Stimulated activated CD8-positive, alpha-beta memory T cell treated with anti-CD3 and anti-CD28 coated beads, Interleukin-7, amount 100 ng/mL, for 48 hours (primary cell): ENCODE results near the gene EFNB2.

Experiments
- DNase-seq, 2 donors: peaks; one replicate each; pipeline ENCODE4 v3.0.0-alpha.2; 2020; ENCODE audit warnings: low read depth in 1 of 2; ENCODE audit errors: extremely low read depth in 1 of 2

Gene EFNB2

DNA sequence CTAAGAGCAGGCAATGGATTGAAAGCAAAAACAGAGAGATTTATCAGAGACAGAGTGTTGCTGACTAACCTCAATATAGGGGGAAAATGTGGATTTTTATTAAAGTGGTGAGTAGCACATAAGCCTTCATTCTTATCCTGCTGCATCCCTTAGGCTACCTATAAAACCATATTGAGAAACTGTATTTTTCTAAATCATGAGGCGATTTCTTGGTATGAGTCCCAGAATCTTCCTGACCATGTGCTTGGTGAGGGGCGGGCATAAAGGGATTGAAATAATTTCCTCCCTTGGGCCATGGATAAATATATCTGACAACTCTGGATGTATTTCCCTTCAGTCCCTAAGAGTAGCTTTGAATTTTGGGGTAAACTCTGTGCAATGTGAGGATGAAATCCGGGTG, 72.8 kb downstream of the EFNB2 start:
- no peak for DNase-seq

- no peak for DNase-seq
These were observed 79.7 kb downstream of the EFNB2 start for GRCh38 chr13:106455777-106456176.

DNA sequence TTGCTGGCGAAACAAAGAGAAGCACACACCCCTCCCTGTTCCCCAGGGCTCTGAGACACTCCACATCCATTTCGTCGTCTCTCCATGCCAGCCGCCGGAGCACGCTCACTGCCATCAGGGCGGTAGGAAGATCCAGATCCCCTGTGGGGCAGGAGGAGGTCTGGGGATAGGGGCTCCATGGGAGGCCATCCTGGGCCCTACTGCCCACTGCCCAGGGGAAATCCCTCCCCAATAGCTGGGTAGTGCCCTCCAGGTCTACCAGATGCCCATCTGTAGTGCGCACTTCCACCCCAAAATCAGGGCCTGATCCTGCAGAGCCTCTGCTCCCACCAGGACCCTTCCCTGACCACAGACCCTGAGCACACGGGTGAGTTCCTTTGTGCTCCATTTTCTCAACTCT, 80.3 kb downstream of the EFNB2 start:
- no peak for DNase-seq

GRCh38 chr13:106453101-106453500, 82.4 kb downstream of the EFNB2 start:
- no peak for DNase-seq

DNA sequence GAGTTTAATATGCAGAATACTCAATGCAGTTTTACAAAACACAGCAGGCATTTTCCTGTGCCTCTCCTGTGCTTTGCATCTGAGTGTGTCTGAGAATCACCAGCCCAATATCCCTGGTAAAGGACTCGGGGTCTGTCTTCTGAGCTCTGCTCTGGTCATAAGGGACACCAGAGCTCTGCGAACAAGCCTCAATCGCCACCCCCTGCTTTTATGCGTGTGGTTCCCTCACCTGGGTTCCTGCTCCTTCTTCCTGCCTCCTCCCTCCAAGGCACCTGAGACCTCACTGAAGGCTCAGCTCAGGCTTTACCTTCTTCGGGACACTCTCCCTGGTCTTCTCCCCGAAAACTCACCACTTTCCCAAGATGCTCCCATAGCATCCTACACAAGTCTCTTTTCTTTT, 84.5 kb downstream of the EFNB2 start:
- no peak for DNase-seq

- no peak for DNase-seq
These were observed 86.4 kb downstream of the EFNB2 start for GRCh38 chr13:106449096-106449495.

GRCh38 chr13:106445996-106446395, 89.5 kb downstream of the EFNB2 start:
- no peak for DNase-seq

DNA sequence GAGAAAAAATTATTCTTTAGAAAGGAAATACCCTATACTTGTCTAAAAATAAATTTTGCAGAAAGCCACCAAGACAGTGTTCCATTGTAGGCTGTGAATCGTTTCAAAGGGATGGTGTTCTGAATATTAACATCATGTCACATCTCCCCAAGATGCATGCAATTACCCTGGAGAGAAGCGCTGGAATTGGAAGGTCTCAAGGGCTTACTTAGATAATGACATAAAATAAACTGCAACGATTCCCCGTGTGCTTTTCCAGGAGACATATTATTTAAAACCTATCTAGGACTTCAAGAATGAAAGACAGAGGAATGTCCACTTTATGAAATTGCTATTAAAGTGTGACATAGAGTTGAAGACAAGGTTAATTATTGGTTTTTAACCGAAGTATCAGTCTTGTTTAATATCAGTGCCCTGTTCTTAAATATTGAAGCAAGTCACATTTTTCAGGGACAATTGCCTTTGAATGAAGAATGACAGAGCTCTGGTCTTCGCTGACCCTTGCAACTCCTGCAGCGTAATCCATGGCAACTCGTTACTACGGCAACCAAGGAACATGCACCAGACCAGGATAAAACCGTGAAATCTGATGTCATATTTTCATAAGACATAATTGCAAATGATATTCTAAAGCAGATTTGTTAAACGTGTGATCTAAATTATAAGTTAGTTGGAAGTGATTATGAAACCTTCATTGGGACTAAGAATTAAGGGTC, 91.7 kb downstream of the EFNB2 start:
- no peak for DNase-seq

- DNase-seq: no peak
These were observed 94.6 kb downstream of the EFNB2 start for GRCh38 chr13:106440866-106441265.
